ENCODE data around the gene STPG2. TPM values are rescaled to one million over a fixed set of nuclear protein-coding genes. Genes with fewer than 3 reads are reported as not detected.
A peak's percentile ranks its signal among the peaks of the same experiment; 100 is the strongest.

The STPG2 gene
- total and polyA plus RNA-seq, 2 of the 8 experiments (the other 6 are each of a cell fraction or from before 2014, with no cell fraction given), result 0.03 TPM; not detected in 1

DNA sequence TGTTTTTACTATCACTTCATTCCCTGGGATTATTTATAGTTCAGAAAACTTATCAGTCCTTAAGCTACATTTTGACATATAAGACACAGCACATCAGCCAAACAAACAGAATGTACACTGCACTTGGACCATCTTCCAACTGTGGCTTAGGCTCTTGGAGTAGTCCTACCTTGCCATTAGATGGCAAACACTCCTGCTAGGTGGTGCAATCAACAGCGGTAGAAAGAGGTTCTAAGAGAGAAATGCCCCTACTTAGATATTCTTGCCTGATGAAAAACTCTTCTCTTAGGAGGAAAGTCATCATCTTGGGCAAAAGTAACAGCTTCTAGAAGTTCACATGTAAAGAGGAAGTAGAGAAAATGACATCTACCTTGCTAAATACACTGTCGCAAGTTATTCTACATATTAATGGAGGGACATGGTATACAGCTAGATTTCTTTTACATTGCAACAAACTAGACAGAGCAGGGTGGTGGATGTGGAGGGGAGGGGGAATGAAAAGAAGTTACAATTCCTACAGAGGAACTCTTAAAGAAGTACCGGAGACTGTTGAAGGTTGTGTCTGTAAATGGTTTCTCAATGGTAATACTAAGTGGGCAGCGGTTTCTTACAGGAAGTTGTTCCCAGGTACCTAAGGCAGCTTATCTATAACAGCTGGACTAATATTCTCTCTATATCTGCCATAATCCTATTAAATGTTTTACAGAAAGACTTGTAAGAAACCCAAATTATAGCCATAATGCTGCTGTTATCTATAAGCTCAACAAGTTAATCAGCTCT, 8.1 kb upstream of the STPG2 start:
- H3K56ac ChIP-seq (replicated peaks; ENCODE audit: insufficient read length, low read depth, low read length), result no peak overlapping the region
- no peak overlapping the region for H2BK5ac ChIP-seq (ENCODE audit: low read depth, low read length)
- no peak for FAIRE-seq
- H3K4me3 ChIP-seq (ENCODE audit: extremely low read depth in 1 of 4, insufficient read depth in 2 of 4, low read depth in 3 of 4, low read length in 4 of 4), result no peak overlapping the region
- CTCF ChIA-PET (ENCODE audit: partially characterized antibody), result interaction anchor here (0.6 to 2.2 kb wide), 9 partner anchors 8 to 1312 kb away, joined by 3 to 8 read pairs (median 4); partner anchors contain the start of gene STPG2
- no peaks in the 10 kb centered on the region for H3K23me2 ChIP-seq (ENCODE audit: low read depth, low read length)
- H3K9ac ChIP-seq (replicated peaks in 1 of 4; ENCODE audit: extremely low read depth in 1 of 4, low read depth in 3 of 4, low read length in 3 of 4), result no peak overlapping the region
- no peak overlapping the region for H2BK120ac ChIP-seq (replicated peaks; ENCODE audit: low read depth, low read length)
- DNase-seq (ENCODE audit: low read depth in 1 of 2, low spot score in 2 of 2), result no peak
- no peak overlapping the region for H4K8ac ChIP-seq (ENCODE audit: extremely low read depth, insufficient read depth, low read length)
- H3K36me3 ChIP-seq (ENCODE audit: control insufficient read depth in 2 of 4, insufficient read depth in 4 of 4, low read length in 3 of 4), result no peaks in the 10 kb centered on the region
- no peak overlapping the region for H4K5ac ChIP-seq (ENCODE audit: insufficient read length, low read depth, low read length)
- no peak overlapping the region for H4K91ac ChIP-seq (replicated peaks; ENCODE audit: insufficient read length, low read length)
- H2AFZ ChIP-seq (ENCODE audit: low read length), result no peak overlapping the region
- H2BK12ac ChIP-seq (ENCODE audit: low read depth, low read length), result no peak overlapping the region
- H3K79me1 ChIP-seq (ENCODE audit: low read depth, low read length), result no peaks in the 10 kb centered on the region
- TF ChIP-seq RAD21 (IDR thresholded peaks at IDR 0.05 in 1 of 2, conservative IDR thresholded peaks at IDR 0.05 in 1 of 2; ENCODE audit: low read depth in 2 of 2, low read length in 2 of 2), result peak in 1 of 2 experiments; percentile 29; a peak in 2 of 4 replicates
- no peak for TF ChIP-seq TCF12 (IDR thresholded peaks at IDR 0.05; ENCODE audit: low read depth, low read length)
- H3K79me2 ChIP-seq (ENCODE audit: control insufficient read depth in 1 of 2, insufficient read depth in 2 of 2, low read length in 2 of 2), result no peaks in the 10 kb centered on the region
- H3K14ac ChIP-seq (ENCODE audit: insufficient read length), result no peak overlapping the region
- WGBS, 2 experiments (ENCODE audit: extremely low coverage in 1 of 2, insufficient coverage in 1 of 2, insufficient read length in 1 of 2, insufficient replicate concordance in 2 of 2, low coverage in 1 of 2, low lambda C conversion rate in 2 of 2, missing lambda C conversion rate in 1 of 2), result 86% methylated on average over 4 of the region's 4 CpGs; no CpG with 5 or more reads in 1 of the 2 experiments
- no peak overlapping the region for H3K27ac ChIP-seq (ENCODE audit: low read depth, low read length)
- H3K4me1 ChIP-seq (replicated peaks in 1 of 4; ENCODE audit: control insufficient read depth in 3 of 4, insufficient read depth in 4 of 4, low read length in 3 of 4), result no peaks in the 10 kb centered on the region
- no peaks in the 10 kb centered on the region for H4K20me1 ChIP-seq (replicated peaks in 1 of 2; ENCODE audit: control insufficient read depth in 1 of 2, insufficient read depth in 2 of 2, low read length in 2 of 2)
- no peaks in the 10 kb centered on the region for H3K27me3 ChIP-seq (replicated peaks in 1 of 4; ENCODE audit: control insufficient read depth in 3 of 4, extremely low read depth in 1 of 4, insufficient read depth in 3 of 4, low read length in 3 of 4)
- H2BK20ac ChIP-seq (ENCODE audit: low read length), result no peak overlapping the region
- H3K9me3 ChIP-seq (ENCODE audit: insufficient read depth in 2 of 2, low read depth in 1 of 2, low read length in 1 of 2), result no peaks in the 10 kb centered on the region
- H3K4ac ChIP-seq (replicated peaks; ENCODE audit: insufficient read length, low read depth, low read length), result no peak overlapping the region
- no peak overlapping the region for H3K4me2 ChIP-seq (ENCODE audit: insufficient read depth in 1 of 2, low read depth in 2 of 2, low read length in 2 of 2)
- H3K18ac ChIP-seq (ENCODE audit: extremely low read depth, low read length), result no peak overlapping the region
- POLR2A ChIA-PET (ENCODE audit: partially characterized antibody), result no interaction called here
- no peak overlapping the region for H3K23ac ChIP-seq (ENCODE audit: insufficient read length)
- no peak overlapping the region for H2BK15ac ChIP-seq (ENCODE audit: low read length)
- H2AK5ac ChIP-seq (ENCODE audit: low read depth, low read length), result no peak overlapping the region

Data from H1 (cell line).